ENCODE data around the gene CELF2.

CELF2 gene

GRCh38 chr10:11034762-11035161 lies 17.1 kb downstream of the CELF2 start:
- in situ Hi-C loops (cut with MboI; ENCODE audit: low pct_unique_long_range_greater_than_20kb, low sequenced_read_pairs, unreplicated experiment): no loop called here
- no peak for DNase-seq (ENCODE audit: low spot score)
- TF ChIP-seq CTCF (IDR thresholded peaks at IDR 0.05; ENCODE audit: extremely low read depth, insufficient read depth, missing control alignments): no peak

GRCh38 chr10:11035301-11035991 lies 17.8 kb downstream of the CELF2 start:
- in situ Hi-C loops (cut with MboI; ENCODE audit: low pct_unique_long_range_greater_than_20kb, low sequenced_read_pairs, unreplicated experiment): no loop called here
- no peak for DNase-seq (ENCODE audit: low spot score)
- no peak for TF ChIP-seq CTCF (IDR thresholded peaks at IDR 0.05; ENCODE audit: extremely low read depth, insufficient read depth, missing control alignments)

GRCh38 chr10:11036424-11037011 lies 18.8 kb downstream of the CELF2 start:
- DNase-seq (ENCODE audit: low spot score): no peak
- in situ Hi-C loops (cut with MboI; ENCODE audit: low pct_unique_long_range_greater_than_20kb, low sequenced_read_pairs, unreplicated experiment): no loop called here
- TF ChIP-seq CTCF (IDR thresholded peaks at IDR 0.05; ENCODE audit: extremely low read depth, insufficient read depth, missing control alignments): peak; percentile 29

GRCh38 chr10:11037991-11038390 lies 20.3 kb downstream of the CELF2 start:
- DNase-seq (ENCODE audit: low spot score): no peak
- no peak for TF ChIP-seq CTCF (IDR thresholded peaks at IDR 0.05; ENCODE audit: extremely low read depth, insufficient read depth, missing control alignments)
- in situ Hi-C loops (cut with MboI; ENCODE audit: low pct_unique_long_range_greater_than_20kb, low sequenced_read_pairs, unreplicated experiment): no loop called here

- DNase-seq (ENCODE audit: low spot score): no peak
- TF ChIP-seq CTCF (IDR thresholded peaks at IDR 0.05; ENCODE audit: extremely low read depth, insufficient read depth, missing control alignments): no peak
- in situ Hi-C loops (cut with MboI; ENCODE audit: low pct_unique_long_range_greater_than_20kb, low sequenced_read_pairs, unreplicated experiment): no loop called here
Observed at GRCh38 chr10:11042357-11042756, 24.7 kb downstream of the CELF2 start.

- in situ Hi-C loops (cut with MboI; ENCODE audit: low pct_unique_long_range_greater_than_20kb, low sequenced_read_pairs, unreplicated experiment): no loop called here
Observed at GRCh38 chr10:11043039-11043438, 25.4 kb downstream of the CELF2 start.

More at GRCh38 chr10:11043039-11043438, 25.4 kb downstream of the CELF2 start:
- no peak for TF ChIP-seq CTCF (IDR thresholded peaks at IDR 0.05; ENCODE audit: extremely low read depth, insufficient read depth, missing control alignments)
- DNase-seq (ENCODE audit: low spot score): no peak

Data from GM13977 (cell line).